GM12873 (cell line): Measurements from ENCODE around the gene CD163L1.

Experiments used
- TF ChIP-seq, protein P1 (sequence below): IDR thresholded peaks from 2 replicates; pipeline ENCODE4 v1.5.1; 2012; ENCODE audit warnings: low read depth, mild to moderate bottlenecking, moderate library complexity, low read length, control low read depth; ENCODE audit not compliant: insufficient read depth; ENCODE audit errors: missing control alignments

Gene CD163L1

DNA sequence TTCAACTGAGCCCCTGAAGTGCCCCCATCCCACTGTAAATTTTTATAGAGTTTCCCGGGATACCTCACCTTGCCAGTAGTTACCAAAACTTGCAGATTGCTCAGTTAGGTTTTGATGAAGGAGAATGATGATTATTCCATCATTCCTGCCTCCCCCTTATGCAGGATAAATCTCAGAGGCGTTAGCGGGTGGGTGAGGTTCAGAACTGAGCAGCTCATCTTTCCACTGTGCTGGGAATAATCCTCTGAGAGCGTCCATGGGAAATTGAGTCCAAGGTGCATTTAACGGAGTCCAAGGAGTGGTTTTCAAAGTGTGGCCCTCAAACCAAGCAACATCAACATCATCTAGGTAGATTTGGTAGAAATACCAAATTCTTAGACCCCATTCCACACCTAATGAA is 121.4 kb downstream of the CD163L1 start:
- TF ChIP-seq, protein P1, sequence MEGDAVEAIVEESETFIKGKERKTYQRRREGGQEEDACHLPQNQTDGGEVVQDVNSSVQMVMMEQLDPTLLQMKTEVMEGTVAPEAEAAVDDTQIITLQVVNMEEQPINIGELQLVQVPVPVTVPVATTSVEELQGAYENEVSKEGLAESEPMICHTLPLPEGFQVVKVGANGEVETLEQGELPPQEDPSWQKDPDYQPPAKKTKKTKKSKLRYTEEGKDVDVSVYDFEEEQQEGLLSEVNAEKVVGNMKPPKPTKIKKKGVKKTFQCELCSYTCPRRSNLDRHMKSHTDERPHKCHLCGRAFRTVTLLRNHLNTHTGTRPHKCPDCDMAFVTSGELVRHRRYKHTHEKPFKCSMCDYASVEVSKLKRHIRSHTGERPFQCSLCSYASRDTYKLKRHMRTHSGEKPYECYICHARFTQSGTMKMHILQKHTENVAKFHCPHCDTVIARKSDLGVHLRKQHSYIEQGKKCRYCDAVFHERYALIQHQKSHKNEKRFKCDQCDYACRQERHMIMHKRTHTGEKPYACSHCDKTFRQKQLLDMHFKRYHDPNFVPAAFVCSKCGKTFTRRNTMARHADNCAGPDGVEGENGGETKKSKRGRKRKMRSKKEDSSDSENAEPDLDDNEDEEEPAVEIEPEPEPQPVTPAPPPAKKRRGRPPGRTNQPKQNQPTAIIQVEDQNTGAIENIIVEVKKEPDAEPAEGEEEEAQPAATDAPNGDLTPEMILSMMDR = no peak

DNA sequence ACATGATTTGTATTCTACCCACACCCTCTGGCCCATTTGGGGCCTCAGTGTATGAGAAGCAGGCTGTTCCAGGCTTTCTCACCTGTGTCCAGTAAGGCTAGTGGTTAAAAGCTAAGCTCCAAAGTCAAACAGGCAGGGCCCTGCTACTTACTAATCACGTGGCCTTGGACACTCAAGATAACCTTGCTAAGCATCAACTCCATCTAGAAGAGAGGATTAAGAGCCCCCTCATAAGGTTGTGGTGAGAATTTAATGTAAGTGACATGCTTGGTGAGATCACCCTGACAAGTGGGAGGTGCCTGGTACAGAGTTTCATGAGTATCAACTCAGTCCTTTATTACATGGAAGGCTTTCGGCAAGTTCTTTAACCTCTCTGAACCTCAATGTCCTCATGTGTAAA is 122.3 kb downstream of the CD163L1 start:
- TF ChIP-seq, protein P1 = no peak

DNA sequence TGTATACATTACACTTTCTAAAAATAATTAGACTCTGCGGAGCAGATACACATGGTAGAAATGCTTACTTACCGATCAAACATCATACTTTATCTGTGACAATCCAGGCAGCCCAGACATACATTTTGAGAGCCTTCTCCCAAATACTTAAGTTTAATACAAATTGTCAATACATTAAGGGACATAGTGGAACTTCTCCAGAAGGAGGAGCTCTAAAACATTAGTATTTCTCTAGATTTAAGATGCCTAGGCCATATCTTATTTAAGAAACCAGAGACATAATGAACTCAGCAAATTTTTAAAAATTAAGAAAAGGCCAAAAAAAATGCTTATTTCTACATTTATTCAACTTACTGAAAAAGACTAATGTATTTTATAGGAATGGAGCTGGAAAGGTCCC is 124.0 kb downstream of the CD163L1 start:
- TF ChIP-seq, protein P1 = no peak

DNA sequence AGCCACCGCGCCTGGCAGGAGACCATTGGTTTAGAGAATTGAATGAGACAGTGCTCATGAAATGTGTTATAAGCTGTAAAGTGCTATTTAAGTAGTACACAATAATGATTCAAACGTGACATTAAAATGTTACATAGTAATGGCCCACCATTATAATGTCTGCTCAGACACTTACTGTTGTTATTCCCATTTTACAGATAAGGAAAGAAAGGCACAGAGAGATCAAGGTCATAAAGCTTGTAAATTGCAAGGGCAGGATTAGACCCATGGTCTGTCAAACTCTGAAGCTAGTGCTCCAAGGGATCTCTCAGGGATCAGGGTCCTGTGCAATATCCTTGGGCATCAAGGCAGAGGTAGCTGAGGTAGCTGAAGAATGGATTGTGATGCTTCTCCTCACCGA is 133.9 kb downstream of the CD163L1 start:
- TF ChIP-seq, protein P1 = no peak
